ENCODE data around the gene CA7.
A peak's percentile ranks its signal among the peaks of the same experiment; 100 is the strongest.

Gene CA7

DNA sequence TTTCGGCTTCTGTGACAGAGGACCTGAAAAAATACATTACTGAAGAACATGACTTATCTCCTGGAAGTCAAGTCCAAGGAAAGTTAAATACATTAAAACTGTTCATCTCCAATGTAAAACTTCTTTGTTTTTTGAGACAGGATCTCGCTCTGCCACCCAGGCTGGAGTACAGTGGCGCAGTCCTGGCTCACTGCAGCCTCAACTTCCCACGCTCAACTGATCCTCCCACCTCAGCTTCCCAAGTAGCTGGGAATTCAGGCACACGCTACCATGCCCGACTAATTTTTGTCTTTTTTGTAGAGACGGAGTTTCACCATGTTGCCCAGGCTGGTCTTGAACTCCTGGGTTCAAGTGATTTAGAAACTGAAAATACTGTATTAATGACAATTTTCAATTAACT, 33.2 kb upstream of the CA7 start:
- TF ChIP-seq, protein P1, sequence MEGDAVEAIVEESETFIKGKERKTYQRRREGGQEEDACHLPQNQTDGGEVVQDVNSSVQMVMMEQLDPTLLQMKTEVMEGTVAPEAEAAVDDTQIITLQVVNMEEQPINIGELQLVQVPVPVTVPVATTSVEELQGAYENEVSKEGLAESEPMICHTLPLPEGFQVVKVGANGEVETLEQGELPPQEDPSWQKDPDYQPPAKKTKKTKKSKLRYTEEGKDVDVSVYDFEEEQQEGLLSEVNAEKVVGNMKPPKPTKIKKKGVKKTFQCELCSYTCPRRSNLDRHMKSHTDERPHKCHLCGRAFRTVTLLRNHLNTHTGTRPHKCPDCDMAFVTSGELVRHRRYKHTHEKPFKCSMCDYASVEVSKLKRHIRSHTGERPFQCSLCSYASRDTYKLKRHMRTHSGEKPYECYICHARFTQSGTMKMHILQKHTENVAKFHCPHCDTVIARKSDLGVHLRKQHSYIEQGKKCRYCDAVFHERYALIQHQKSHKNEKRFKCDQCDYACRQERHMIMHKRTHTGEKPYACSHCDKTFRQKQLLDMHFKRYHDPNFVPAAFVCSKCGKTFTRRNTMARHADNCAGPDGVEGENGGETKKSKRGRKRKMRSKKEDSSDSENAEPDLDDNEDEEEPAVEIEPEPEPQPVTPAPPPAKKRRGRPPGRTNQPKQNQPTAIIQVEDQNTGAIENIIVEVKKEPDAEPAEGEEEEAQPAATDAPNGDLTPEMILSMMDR (IDR thresholded peaks at IDR 0.05; ENCODE audit: low read depth, low read length): no peak
- H3K4me3 ChIP-seq (ENCODE audit: low read depth, low read length): no peak overlapping the region

DNA sequence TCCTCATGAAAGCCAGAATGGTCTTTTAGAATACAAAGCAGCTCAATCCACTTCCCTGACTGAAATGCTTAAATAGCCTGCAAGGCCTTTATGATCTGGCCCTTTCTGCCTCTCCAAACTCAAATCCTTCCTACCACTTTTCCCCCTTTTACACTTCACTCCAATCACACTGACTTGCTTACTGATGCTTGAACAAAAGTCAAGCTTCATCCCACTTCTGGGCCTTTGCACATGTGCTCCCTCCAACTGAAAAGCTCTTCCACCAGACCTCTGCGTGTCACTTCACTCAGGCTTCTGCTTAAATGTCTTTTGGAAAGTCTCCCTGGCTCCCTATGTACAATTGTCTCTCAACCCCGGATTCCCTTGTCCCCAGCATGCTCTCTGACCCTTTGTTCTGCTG, 29.5 kb upstream of the CA7 start:
- TF ChIP-seq, protein P1 (IDR thresholded peaks at IDR 0.05; ENCODE audit: low read depth, low read length): no peak

DNA sequence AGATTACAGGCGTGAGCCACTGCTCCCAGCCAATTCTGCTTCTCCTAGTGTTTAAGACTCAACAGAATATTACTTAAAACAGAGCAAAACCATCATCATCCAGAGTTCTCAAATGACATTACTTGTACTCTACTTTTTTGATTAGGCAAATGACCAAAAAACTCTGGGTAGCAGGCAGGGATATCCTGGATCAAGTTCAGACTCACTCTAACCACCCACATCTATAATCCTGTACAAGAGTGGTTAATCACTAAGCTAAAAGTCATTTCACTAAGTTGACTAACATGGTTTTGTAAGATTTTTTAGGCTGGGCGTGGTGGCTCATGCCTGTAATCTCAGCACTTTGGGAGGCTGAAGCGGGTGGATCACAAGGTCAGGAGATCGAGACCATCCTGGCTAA, 20.2 kb upstream of the CA7 start:
- no peak overlapping the region for H3K4me3 ChIP-seq (ENCODE audit: low read depth, low read length)
- TF ChIP-seq, protein P1 (IDR thresholded peaks at IDR 0.05; ENCODE audit: low read depth, low read length): no peak

More for the DNA sequence above, 29.5 kb upstream of the CA7 start:
- H3K4me3 ChIP-seq (ENCODE audit: low read depth, low read length): no peak overlapping the region

GRCh38 chr16:66830422-66831404, 13.5 kb upstream of the CA7 start, which contains the start of gene NAE1:
Gene NAE1, minus strand, starts transcription at chr16:66830976. Its CDS starts 77 bp downstream, at chr16:66830899.
- TF ChIP-seq, protein P1 (IDR thresholded peaks at IDR 0.05; ENCODE audit: low read depth, low read length): peak; percentile 92

DNA sequence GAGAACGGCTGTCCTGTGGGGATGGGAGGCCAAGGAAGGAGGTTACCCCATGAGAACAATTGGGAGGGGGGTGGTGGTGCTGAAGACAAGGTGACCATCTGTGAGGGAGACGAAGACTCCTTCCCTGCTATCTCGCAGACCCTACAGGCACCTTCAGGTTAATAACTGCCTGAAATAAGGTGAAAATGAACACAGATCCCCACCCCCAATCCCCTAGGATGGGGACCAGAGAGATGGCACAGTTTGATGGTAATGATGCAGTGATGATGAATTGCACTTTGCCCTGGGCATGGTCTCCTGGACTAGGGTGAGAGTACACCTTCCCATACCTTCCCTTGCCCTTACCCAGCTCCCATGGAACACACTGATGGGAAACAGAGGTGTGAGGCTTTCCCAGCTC, 12.0 kb upstream of the CA7 start:
- no peak overlapping the region for H3K4me3 ChIP-seq (ENCODE audit: low read depth, low read length)
- TF ChIP-seq, protein P1 (IDR thresholded peaks at IDR 0.05; ENCODE audit: low read depth, low read length): no peak

More at GRCh38 chr16:66830422-66831404, 13.5 kb upstream of the CA7 start, which contains the start of gene NAE1:
- H3K4me3 ChIP-seq (ENCODE audit: low read depth, low read length): peak within 1 kb of the TSS; percentile 84

- TF ChIP-seq, protein P1 (IDR thresholded peaks at IDR 0.05; ENCODE audit: low read depth, low read length): no peak
- H3K4me3 ChIP-seq (ENCODE audit: low read depth, low read length): no peak overlapping the region
Observed at GRCh38 chr16:66832661-66833305, 11.4 kb upstream of the CA7 start.
